HG03457 (cell line): ENCODE data around the gene TEF.
A peak's percentile ranks its signal among the peaks of the same experiment; 100 is the strongest.

ENCODE experiments used
- ATAC-seq: cut with Tn5 transposase; IDR thresholded peaks from one replicate; pipeline ENCODE4 v1.9.1; 2021; ENCODE audit warnings: moderate number of reproducible peaks; ENCODE audit not compliant: unreplicated experiment

The TEF gene

GRCh38 chr22:41447435-41448188 is 65.9 kb downstream of the TEF start:
- no peak for ATAC-seq

- peak; percentile 42 for ATAC-seq
These were observed 66.6 kb downstream of the TEF start for GRCh38 chr22:41448189-41448808.
